Measurements from ENCODE around the gene MACROD2. TPM values are rescaled to one million over a fixed set of nuclear protein-coding genes. Genes with fewer than 3 reads are reported as not detected.

MACROD2 gene
- total RNA-seq, 1 donor from 2014 or later, result 6.7 TPM

- H3K9me3 Mint-ChIP-seq, result peaks cover 12% of the 10 kb centered on the region
- no peak for TF ChIP-seq CTCF (conservative IDR thresholded peaks at IDR 0.05)
- H3K27me3 Mint-ChIP-seq, result no peaks in the 10 kb centered on the region
- H3K4me1 Mint-ChIP-seq (ENCODE audit: unreplicated experiment), result peaks cover 14% of the 10 kb centered on the region
- H3K27ac Mint-ChIP-seq, result no peak overlapping the region
- no peak overlapping the region for H3K4me3 Mint-ChIP-seq
- no peaks in the 10 kb centered on the region for H3K36me3 Mint-ChIP-seq
- DNase-seq (ENCODE audit: extremely low spot score, unreplicated experiment), result no peak
These were observed 750.5 kb downstream of the MACROD2 start for GRCh38 chr20:14745830-14746229.

GRCh38 chr20:14751191-14751590 lies 755.9 kb downstream of the MACROD2 start:
- no peaks in the 10 kb centered on the region for H3K27me3 Mint-ChIP-seq

GRCh38 chr20:14757728-14758127 lies 762.4 kb downstream of the MACROD2 start:
- Mint-ChIP-seq H3K27ac (no peak overlapping the region), H3K27me3 (no peaks in the 10 kb centered on the region), H3K4me1 (ENCODE audit: unreplicated experiment) (no peaks in the 10 kb centered on the region), H3K4me3 (no peak overlapping the region), H3K36me3 (peaks cover 4% of the 10 kb centered on the region), H3K9me3 (peaks cover 4% of the 10 kb centered on the region)
- no peak for DNase-seq (ENCODE audit: extremely low spot score, unreplicated experiment)
- no peak for TF ChIP-seq CTCF (conservative IDR thresholded peaks at IDR 0.05)

More at GRCh38 chr20:14751191-14751590, 755.9 kb downstream of the MACROD2 start:
- peaks cover 4% of the 10 kb centered on the region for H3K4me1 Mint-ChIP-seq (ENCODE audit: unreplicated experiment)
- no peak for TF ChIP-seq CTCF (conservative IDR thresholded peaks at IDR 0.05)
- no peaks in the 10 kb centered on the region for H3K36me3 Mint-ChIP-seq
- H3K27ac Mint-ChIP-seq, result no peak overlapping the region
- peaks cover 13% of the 10 kb centered on the region for H3K9me3 Mint-ChIP-seq
- H3K4me3 Mint-ChIP-seq, result no peak overlapping the region
- DNase-seq (ENCODE audit: extremely low spot score, unreplicated experiment), result no peak

- Mint-ChIP-seq H3K4me3 (no peak overlapping the region), H3K27ac (no peak overlapping the region), H3K9me3 (peaks cover 4% of the 10 kb centered on the region), H3K4me1 (ENCODE audit: unreplicated experiment) (no peaks in the 10 kb centered on the region), H3K36me3 (peaks cover 4% of the 10 kb centered on the region), H3K27me3 (no peaks in the 10 kb centered on the region)
- no peak for DNase-seq (ENCODE audit: extremely low spot score, unreplicated experiment)
- TF ChIP-seq CTCF (conservative IDR thresholded peaks at IDR 0.05), result no peak
These were observed 763.0 kb downstream of the MACROD2 start for GRCh38 chr20:14758356-14758755.

GRCh38 chr20:14759979-14760378 lies 764.7 kb downstream of the MACROD2 start:
- no peak overlapping the region for H3K4me3 Mint-ChIP-seq
- DNase-seq (ENCODE audit: extremely low spot score, unreplicated experiment), result no peak
- no peaks in the 10 kb centered on the region for H3K27me3 Mint-ChIP-seq
- H3K4me1 Mint-ChIP-seq (ENCODE audit: unreplicated experiment), result no peaks in the 10 kb centered on the region
- TF ChIP-seq CTCF (conservative IDR thresholded peaks at IDR 0.05), result no peak
- H3K27ac Mint-ChIP-seq, result no peak overlapping the region
- no peaks in the 10 kb centered on the region for H3K9me3 Mint-ChIP-seq
- H3K36me3 Mint-ChIP-seq, result peaks cover 4% of the 10 kb centered on the region

GRCh38 chr20:14761903-14762302 lies 766.6 kb downstream of the MACROD2 start:
- no peak for DNase-seq (ENCODE audit: extremely low spot score, unreplicated experiment)
- no peak overlapping the region for H3K4me3 Mint-ChIP-seq
- H3K27me3 Mint-ChIP-seq, result no peaks in the 10 kb centered on the region
- H3K36me3 Mint-ChIP-seq, result peaks cover under 1% of the 10 kb centered on the region
- no peak overlapping the region for H3K27ac Mint-ChIP-seq
- peaks cover 5% of the 10 kb centered on the region for H3K9me3 Mint-ChIP-seq
- no peaks in the 10 kb centered on the region for H3K4me1 Mint-ChIP-seq (ENCODE audit: unreplicated experiment)
- TF ChIP-seq CTCF (conservative IDR thresholded peaks at IDR 0.05), result no peak
